ENCODE measurements around the gene DDTL.

Gene DDTL

GRCh38 chr22:24008022-24008283 is 41.3 kb downstream of the DDTL start:
- H3K27me3 ChIP-seq (ENCODE audit: control insufficient read depth, low read length): no peaks in the 10 kb centered on the region
- H3F3A ChIP-seq (ENCODE audit: control insufficient read depth, insufficient read depth): no peaks in the 10 kb centered on the region
- H3K4me1 ChIP-seq (ENCODE audit: control insufficient read depth, low read length): peaks cover 5% of the 10 kb centered on the region
- H3K9me3 ChIP-seq (ENCODE audit: control insufficient read depth, insufficient read depth, low read length): peaks cover 6% of the 10 kb centered on the region; the same call in 1 of the 2 replicates
- TF ChIP-seq CTCF (IDR thresholded peaks at IDR 0.05; ENCODE audit: low read depth, low read length, poor library complexity, severe bottlenecking) (no peak), EZH2phosphoT487 (IDR thresholded peaks at IDR 0.05; ENCODE audit: borderline replicate concordance, low read length) (no peak)
- no peaks in the 10 kb centered on the region for H3K9me2 ChIP-seq (replicated peaks; ENCODE audit: control insufficient read depth, low read length)
- peaks cover 17% of the 10 kb centered on the region for H3K79me2 ChIP-seq (ENCODE audit: control insufficient read depth, low read length)
- H4K20me1 ChIP-seq (ENCODE audit: control insufficient read depth, insufficient read depth, low read depth, low read length): no peaks in the 10 kb centered on the region
- H3K4me2 ChIP-seq (ENCODE audit: low read length): no peak overlapping the region
- no peak overlapping the region for H3K4me3 ChIP-seq (ENCODE audit: low read length)
- H3K27ac ChIP-seq (ENCODE audit: low read depth, low read length): no peak overlapping the region
- H3K36me3 ChIP-seq (ENCODE audit: control insufficient read depth, low read length): no peaks in the 10 kb centered on the region

- Histone ChIP-seq H4K20me1 (ENCODE audit: control insufficient read depth, insufficient read depth, low read depth, low read length) (no peaks in the 10 kb centered on the region), H3K79me2 (ENCODE audit: control insufficient read depth, low read length) (peaks cover 23% of the 10 kb centered on the region), H3K4me1 (ENCODE audit: control insufficient read depth, low read length) (peaks cover 5% of the 10 kb centered on the region), H3F3A (ENCODE audit: control insufficient read depth, insufficient read depth) (no peaks in the 10 kb centered on the region), H3K27me3 (ENCODE audit: control insufficient read depth, low read length) (no peaks in the 10 kb centered on the region), H3K9me2 (replicated peaks; ENCODE audit: control insufficient read depth, low read length) (no peaks in the 10 kb centered on the region), H3K36me3 (ENCODE audit: control insufficient read depth, low read length) (no peaks in the 10 kb centered on the region), H3K4me3 (ENCODE audit: low read length) (no peak overlapping the region), H3K9me3 (ENCODE audit: control insufficient read depth, insufficient read depth, low read length) (peaks cover 6% of the 10 kb centered on the region; the same call in 1 of the 2 replicates), H3K4me2 (ENCODE audit: low read length) (no peak overlapping the region), H3K27ac (ENCODE audit: low read depth, low read length) (no peak overlapping the region)
- TF ChIP-seq CTCF (IDR thresholded peaks at IDR 0.05; ENCODE audit: low read depth, low read length, poor library complexity, severe bottlenecking): no peak
- no peak for TF ChIP-seq EZH2phosphoT487 (IDR thresholded peaks at IDR 0.05; ENCODE audit: borderline replicate concordance, low read length)
These were observed 41.9 kb downstream of the DDTL start for GRCh38 chr22:24008381-24009226.

- no peaks in the 10 kb centered on the region for H3K27me3 ChIP-seq (ENCODE audit: control insufficient read depth, low read length)
- H3K27ac ChIP-seq (ENCODE audit: low read depth, low read length): no peak overlapping the region
- H3K9me2 ChIP-seq (replicated peaks; ENCODE audit: control insufficient read depth, low read length): no peaks in the 10 kb centered on the region
- no peaks in the 10 kb centered on the region; the same call in 1 of the 2 replicates for H3K36me3 ChIP-seq (ENCODE audit: control insufficient read depth, low read length)
- peaks cover 6% of the 10 kb centered on the region; the same call in 1 of the 2 replicates for H3K9me3 ChIP-seq (ENCODE audit: control insufficient read depth, insufficient read depth, low read length)
- no peak for TF ChIP-seq CTCF (IDR thresholded peaks at IDR 0.05; ENCODE audit: low read depth, low read length, poor library complexity, severe bottlenecking)
- no peak for TF ChIP-seq EZH2phosphoT487 (IDR thresholded peaks at IDR 0.05; ENCODE audit: borderline replicate concordance, low read length)
- no peaks in the 10 kb centered on the region; the same call in 1 of the 2 replicates for H3F3A ChIP-seq (ENCODE audit: control insufficient read depth, insufficient read depth)
- peaks cover 31% of the 10 kb centered on the region for H3K79me2 ChIP-seq (ENCODE audit: control insufficient read depth, low read length)
- H4K20me1 ChIP-seq (ENCODE audit: control insufficient read depth, insufficient read depth, low read depth, low read length): no peaks in the 10 kb centered on the region
- peaks cover 5% of the 10 kb centered on the region for H3K4me1 ChIP-seq (ENCODE audit: control insufficient read depth, low read length)
- no peak overlapping the region for H3K4me3 ChIP-seq (ENCODE audit: low read length)
- H3K4me2 ChIP-seq (ENCODE audit: low read length): no peak overlapping the region
These were observed 42.7 kb downstream of the DDTL start for GRCh38 chr22:24009227-24010017.
